ENCODE results near the gene FN1. TPM values are rescaled to one million over a fixed set of nuclear protein-coding genes. Genes with fewer than 3 reads are reported as not detected.

The FN1 gene
- total RNA-seq, 1 donor from 2014 or later, result 30,644 TPM

DNA sequence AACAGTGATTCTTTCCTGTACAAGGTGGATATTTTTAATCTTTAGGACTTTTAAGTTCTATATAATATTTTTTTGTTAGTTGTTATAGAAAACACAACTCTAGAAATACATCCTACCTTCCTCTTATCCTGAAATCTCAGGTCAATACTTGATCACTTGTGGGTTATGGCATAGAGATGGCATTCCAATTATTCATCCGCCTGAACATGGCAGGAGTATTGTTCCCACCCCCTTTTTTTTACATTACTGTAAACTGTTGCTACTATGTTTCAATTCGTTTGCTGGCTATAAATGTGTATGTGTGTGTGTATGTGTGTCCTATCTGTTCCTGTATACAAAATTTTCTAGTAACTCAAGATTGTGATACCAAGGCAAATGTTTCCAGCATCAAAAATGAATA is 43.3 kb upstream of the FN1 start:
- no peaks in the 10 kb centered on the region for H3K9me3 Mint-ChIP-seq (ENCODE audit: low read depth)
- H3K27me3 Mint-ChIP-seq (ENCODE audit: low read depth), result no peaks in the 10 kb centered on the region
- H3K4me1 Mint-ChIP-seq (ENCODE audit: low read depth), result peaks cover 38% of the 10 kb centered on the region
- H3K27ac Mint-ChIP-seq (ENCODE audit: unreplicated experiment), result no peak overlapping the region
- TF ChIP-seq CTCF (IDR thresholded peaks at IDR 0.05), result no peak
- no peak overlapping the region for H3K4me3 Mint-ChIP-seq (ENCODE audit: unreplicated experiment)
- H3K36me3 Mint-ChIP-seq (ENCODE audit: low read depth), result no peaks in the 10 kb centered on the region
- no peak for DNase-seq (ENCODE audit: low spot score)

DNA sequence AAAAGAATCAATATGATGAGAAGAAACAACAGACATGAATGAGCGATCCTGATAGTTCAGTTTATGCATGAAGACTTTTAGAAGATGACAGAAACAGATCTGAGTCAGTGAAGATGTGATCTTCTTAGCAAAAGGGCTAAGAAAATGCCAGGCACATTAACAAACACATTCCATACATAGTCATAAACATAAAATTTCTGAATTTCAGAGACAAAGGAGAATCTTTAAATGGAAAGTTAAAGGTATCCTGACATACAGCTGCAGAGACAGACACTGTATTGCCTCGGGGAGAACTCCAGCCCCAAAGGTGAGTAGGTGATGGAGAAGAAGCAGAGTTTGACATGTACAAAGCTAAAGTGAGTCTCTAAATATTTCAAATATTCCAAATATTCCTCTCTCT is 40.6 kb upstream of the FN1 start:
- no peak for DNase-seq (ENCODE audit: low spot score)
- Mint-ChIP-seq H3K4me1 (ENCODE audit: low read depth) (peaks cover 42% of the 10 kb centered on the region), H3K36me3 (ENCODE audit: low read depth) (no peaks in the 10 kb centered on the region), H3K27ac (ENCODE audit: unreplicated experiment) (peak overlapping the region; percentile 65), H3K4me3 (ENCODE audit: unreplicated experiment) (no peak overlapping the region), H3K9me3 (ENCODE audit: low read depth) (peaks cover 5% of the 10 kb centered on the region), H3K27me3 (ENCODE audit: low read depth) (no peaks in the 10 kb centered on the region)
- TF ChIP-seq CTCF (IDR thresholded peaks at IDR 0.05), result no peak

GRCh38 chr2:215466097-215466909 is 30.4 kb upstream of the FN1 start:
- DNase-seq (ENCODE audit: low spot score), result no peak
- no peak overlapping the region for H3K4me3 Mint-ChIP-seq (ENCODE audit: unreplicated experiment)
- peaks cover 36% of the 10 kb centered on the region for H3K4me1 Mint-ChIP-seq (ENCODE audit: low read depth)
- no peak for TF ChIP-seq CTCF (IDR thresholded peaks at IDR 0.05)
- no peaks in the 10 kb centered on the region for H3K27me3 Mint-ChIP-seq (ENCODE audit: low read depth)
- H3K27ac Mint-ChIP-seq (ENCODE audit: unreplicated experiment), result no peak overlapping the region
- H3K9me3 Mint-ChIP-seq (ENCODE audit: low read depth), result no peaks in the 10 kb centered on the region
- peaks cover 3% of the 10 kb centered on the region for H3K36me3 Mint-ChIP-seq (ENCODE audit: low read depth)

GRCh38 chr2:215465256-215465655 is 29.4 kb upstream of the FN1 start:
- no peaks in the 10 kb centered on the region for H3K27me3 Mint-ChIP-seq (ENCODE audit: low read depth)
- TF ChIP-seq CTCF (IDR thresholded peaks at IDR 0.05), result no peak
- no peaks in the 10 kb centered on the region for H3K9me3 Mint-ChIP-seq (ENCODE audit: low read depth)
- H3K36me3 Mint-ChIP-seq (ENCODE audit: low read depth), result peaks cover 3% of the 10 kb centered on the region
- no peak overlapping the region for H3K27ac Mint-ChIP-seq (ENCODE audit: unreplicated experiment)
- DNase-seq (ENCODE audit: low spot score), result no peak
- no peak overlapping the region for H3K4me3 Mint-ChIP-seq (ENCODE audit: unreplicated experiment)
- H3K4me1 Mint-ChIP-seq (ENCODE audit: low read depth), result peaks cover 47% of the 10 kb centered on the region

GRCh38 chr2:215461836-215462532 is 26.1 kb upstream of the FN1 start:
- DNase-seq (ENCODE audit: low spot score), result no peak
- no peak for TF ChIP-seq CTCF (IDR thresholded peaks at IDR 0.05)
- H3K27ac Mint-ChIP-seq (ENCODE audit: unreplicated experiment), result peak overlapping the region; percentile 93

More at GRCh38 chr2:215461836-215462532, 26.1 kb upstream of the FN1 start:
- Mint-ChIP-seq H3K27me3 (ENCODE audit: low read depth) (no peaks in the 10 kb centered on the region), H3K4me1 (ENCODE audit: low read depth) (peaks cover 63% of the 10 kb centered on the region), H3K36me3 (ENCODE audit: low read depth) (peaks cover 3% of the 10 kb centered on the region), H3K4me3 (ENCODE audit: unreplicated experiment) (no peak overlapping the region), H3K9me3 (ENCODE audit: low read depth) (no peaks in the 10 kb centered on the region)

Measured in chondrocyte (in vitro differentiated cells).